Neuronal stem cell (in vitro differentiated cells): Measurements from ENCODE around the gene RAB3C.

Experiments used
- DNase-seq: peaks from one replicate; pipeline ENCODE4 v3.0.0-alpha.2; 2013; ENCODE audit warnings: low spot score
- H2AFZ ChIP-seq: one replicate; pipeline ENCODE4 v1.6.1; 2013; ENCODE audit warnings: mild to moderate bottlenecking, low read length, inconsistent platforms
- H2AK5ac ChIP-seq: 2 replicates; pipeline ENCODE4 v1.6.1; 2013; ENCODE audit warnings: low read depth, mild to moderate bottlenecking, inconsistent platforms, low read length, moderate library complexity, mixed read lengths
- H2BK120ac ChIP-seq: 2 replicates; pipeline ENCODE4 v1.6.1; 2013; ENCODE audit warnings: low read depth, mild to moderate bottlenecking, inconsistent platforms, low read length, moderate library complexity, mixed read lengths
- H2BK12ac ChIP-seq: one replicate; pipeline ENCODE4 v1.6.1; 2013; ENCODE audit warnings: low read length, inconsistent platforms
- H2BK15ac ChIP-seq: 2 replicates; pipeline ENCODE4 v1.6.1; 2013; ENCODE audit warnings: mild to moderate bottlenecking, low read length, inconsistent platforms, mixed read lengths
- H2BK5ac ChIP-seq: one replicate; pipeline ENCODE4 v1.6.1; 2013; ENCODE audit warnings: inconsistent platforms, mild to moderate bottlenecking, low read length, moderate library complexity
- H3K14ac ChIP-seq: one replicate; pipeline ENCODE4 v1.6.1; 2013; ENCODE audit warnings: low read length, inconsistent platforms
- H3K18ac ChIP-seq: 2 replicates; pipeline ENCODE4 v1.6.1; 2013; ENCODE audit warnings: low read length, inconsistent platforms
- H3K23ac ChIP-seq: 2 replicates; pipeline ENCODE4 v1.6.1; 2013; ENCODE audit warnings: low read depth, mild to moderate bottlenecking, mixed read lengths, low read length, inconsistent platforms; ENCODE audit not compliant: poor library complexity
- H3K27ac ChIP-seq: replicated peaks from 3 replicates; pipeline ENCODE4 v1.5.1; 2013; ENCODE audit warnings: low read length, inconsistent platforms
- H3K27me3 ChIP-seq, 3 experiments: 2 replicates each; pipeline ENCODE4 v1.6.1; 2013; ENCODE audit warnings: low read length in 3 of 3, mild to moderate bottlenecking in 2 of 3, inconsistent platforms in 1 of 3, low read depth in 1 of 3, mixed read lengths in 1 of 3, moderate library complexity in 1 of 3; ENCODE audit not compliant: control insufficient read depth in 3 of 3, insufficient read depth in 3 of 3
- H3K36me3 ChIP-seq, 2 donors: replicated peaks in 1 of 2; 2 replicates each; pipeline ENCODE4 v1.6.1; 2013; ENCODE audit warnings: low read length in 2 of 2; ENCODE audit not compliant: control insufficient read depth in 2 of 2, insufficient read depth in 2 of 2
- H3K4ac ChIP-seq: 2 replicates; pipeline ENCODE4 v1.6.1; 2013; ENCODE audit warnings: inconsistent platforms, mild to moderate bottlenecking, low read length, moderate library complexity
- H3K4me1 ChIP-seq, 2 donors: 1 replicate in 1 of 2; 2 replicates in 1 of 2; pipeline ENCODE4 v1.6.1; 2013; ENCODE audit warnings: low read length in 2 of 2, low read depth in 1 of 2; ENCODE audit not compliant: control insufficient read depth in 2 of 2, insufficient read depth in 1 of 2
- H3K4me2 ChIP-seq: one replicate; pipeline ENCODE4 v1.6.1; 2013; ENCODE audit warnings: mild to moderate bottlenecking, low read length, inconsistent platforms; ENCODE audit not compliant: insufficient read depth, poor library complexity, severe bottlenecking
- H3K4me3 ChIP-seq, 2 donors: 2 replicates each; pipeline ENCODE4 v1.5.1; 2013; ENCODE audit warnings: low read length in 2 of 2, mild to moderate bottlenecking in 2 of 2, inconsistent platforms in 1 of 2, moderate library complexity in 1 of 2
- H3K79me1 ChIP-seq: one replicate; pipeline ENCODE4 v1.6.1; 2013; ENCODE audit warnings: low read depth, mild to moderate bottlenecking, inconsistent platforms, low read length, moderate library complexity
- H3K9ac ChIP-seq: one replicate; pipeline ENCODE4 v1.6.1; 2013; ENCODE audit warnings: mild to moderate bottlenecking, low read depth, low read length, inconsistent platforms; ENCODE audit not compliant: poor library complexity
- H3K9me3 ChIP-seq, 2 donors: replicated peaks in 1 of 2; 2 replicates each; pipeline versions ENCODE3 to v1.6.1; 2013; ENCODE audit warnings: low read length in 2 of 2, mild to moderate bottlenecking in 2 of 2, inconsistent platforms in 1 of 2, low read depth in 1 of 2, mixed read lengths in 1 of 2, moderate library complexity in 1 of 2; ENCODE audit not compliant: control insufficient read depth in 2 of 2, insufficient read depth in 1 of 2
- H4K8ac ChIP-seq: one replicate; pipeline ENCODE4 v1.6.1; 2013; ENCODE audit warnings: low read depth, mild to moderate bottlenecking, inconsistent platforms, low read length, moderate library complexity
- H4K91ac ChIP-seq: one replicate; pipeline ENCODE4 v1.6.1; 2013; ENCODE audit warnings: low read length, low read depth, mild to moderate bottlenecking, inconsistent platforms; ENCODE audit not compliant: poor library complexity
- WGBS, 2 donors: extraction: QIAGEN DNeasy Blood & Tissue Kit; methylation state at CpG; one replicate each; pipeline ENCODE4 v1.1.7; 2013; ENCODE audit warnings: missing lambda C conversion rate in 2 of 2, mixed read lengths in 1 of 2; ENCODE audit not compliant: insufficient read length in 2 of 2, insufficient replicate concordance in 1 of 2; ENCODE audit errors: extremely low coverage in 2 of 2; 5-methylcytosine and 5-hydroxymethylcytosine counted together

RAB3C gene

GRCh38 chr5:58629271-58630159 lies 46.6 kb downstream of the RAB3C start:
- Histone ChIP-seq H3K14ac (no peak overlapping the region), H3K9me3 (no peaks in the 10 kb centered on the region), H4K91ac (no peak overlapping the region), H2AFZ (no peak overlapping the region), H4K8ac (no peak overlapping the region), H3K4me3 (no peak overlapping the region), H2BK120ac (no peak overlapping the region), H3K23ac (no peak overlapping the region), H2BK12ac (no peak overlapping the region), H2AK5ac (no peak overlapping the region), H3K9ac (no peak overlapping the region), H3K4me1 (peaks cover 0 to 4% of the 10 kb centered on the region in 2 donors), H3K36me3 (no peaks in the 10 kb centered on the region), H2BK15ac (no peak overlapping the region), H3K4me2 (no peak overlapping the region), H3K18ac (no peak overlapping the region), H3K79me1 (no peaks in the 10 kb centered on the region), H3K4ac (no peak overlapping the region), H2BK5ac (no peak overlapping the region), H3K27me3 (no peaks in the 10 kb centered on the region), H3K27ac (no peak overlapping the region)
- no peak for DNase-seq
- no CpG with 5 or more reads among the region's 6 CpGs for WGBS, 2 donors

- no peak overlapping the region for H2BK15ac ChIP-seq
- H3K36me3 ChIP-seq = no peaks in the 10 kb centered on the region
- no peak overlapping the region for H4K8ac ChIP-seq
- no peaks in the 10 kb centered on the region for H3K79me1 ChIP-seq
- DNase-seq = no peak
- no peak overlapping the region for H4K91ac ChIP-seq
- no peak overlapping the region for H3K18ac ChIP-seq
- no CpG with 5 or more reads among the region's 1 CpG for WGBS, 2 donors
- H2BK12ac ChIP-seq = no peak overlapping the region
- no peak overlapping the region for H3K4ac ChIP-seq
- H2AK5ac ChIP-seq = no peak overlapping the region
- H2BK5ac ChIP-seq = no peak overlapping the region
- no peak overlapping the region for H3K23ac ChIP-seq
- no peak overlapping the region for H3K4me2 ChIP-seq
- H3K4me3 ChIP-seq = no peak overlapping the region
- no peak overlapping the region for H2BK120ac ChIP-seq
- H3K4me1 ChIP-seq = peaks cover 0 to 4% of the 10 kb centered on the region in 2 donors
- H2AFZ ChIP-seq = no peak overlapping the region
- H3K27me3 ChIP-seq = no peaks in the 10 kb centered on the region
- no peak overlapping the region for H3K9ac ChIP-seq
- H3K9me3 ChIP-seq = no peaks in the 10 kb centered on the region
- H3K14ac ChIP-seq = no peak overlapping the region
- no peak overlapping the region for H3K27ac ChIP-seq
These were observed 49.0 kb downstream of the RAB3C start for GRCh38 chr5:58631895-58632294.

GRCh38 chr5:58635416-58635815 lies 52.5 kb downstream of the RAB3C start:
- H3K4ac ChIP-seq = no peak overlapping the region
- no peak overlapping the region for H4K8ac ChIP-seq
- no peak overlapping the region for H2BK120ac ChIP-seq
- no peak overlapping the region for H2AK5ac ChIP-seq
- no peak overlapping the region for H3K27ac ChIP-seq
- no peak overlapping the region for H3K9ac ChIP-seq
- H3K9me3 ChIP-seq = no peaks in the 10 kb centered on the region
- no peaks in the 10 kb centered on the region for H3K4me1 ChIP-seq
- no peak overlapping the region for H3K23ac ChIP-seq
- H2BK15ac ChIP-seq = no peak overlapping the region
- no peak overlapping the region for H2AFZ ChIP-seq
- no peaks in the 10 kb centered on the region for H3K36me3 ChIP-seq
- no peak overlapping the region for H4K91ac ChIP-seq
- no peak overlapping the region for H3K18ac ChIP-seq
- H3K4me3 ChIP-seq = no peak overlapping the region
- DNase-seq = no peak
- H3K27me3 ChIP-seq = no peaks in the 10 kb centered on the region
- no peaks in the 10 kb centered on the region for H3K79me1 ChIP-seq
- H2BK12ac ChIP-seq = no peak overlapping the region
- no peak overlapping the region for H3K14ac ChIP-seq
- H2BK5ac ChIP-seq = no peak overlapping the region
- H3K4me2 ChIP-seq = no peak overlapping the region
- WGBS, 2 donors = no CpG with 5 or more reads among the region's 2 CpGs

- no peak overlapping the region for H3K18ac ChIP-seq
- no peak overlapping the region for H2BK15ac ChIP-seq
- no peak overlapping the region for H2BK12ac ChIP-seq
- H3K9ac ChIP-seq = no peak overlapping the region
- WGBS, 2 donors = no CpG with 5 or more reads among the region's 3 CpGs
- no peaks in the 10 kb centered on the region for H3K79me1 ChIP-seq
- no peaks in the 10 kb centered on the region for H3K9me3 ChIP-seq
- no peaks in the 10 kb centered on the region for H3K36me3 ChIP-seq
- DNase-seq = no peak
- H3K27ac ChIP-seq = no peak overlapping the region
- H4K8ac ChIP-seq = no peak overlapping the region
- no peaks in the 10 kb centered on the region for H3K4me1 ChIP-seq
- no peak overlapping the region for H3K14ac ChIP-seq
- H2BK5ac ChIP-seq = no peak overlapping the region
- H3K23ac ChIP-seq = no peak overlapping the region
- H3K4me2 ChIP-seq = no peak overlapping the region
- H3K4ac ChIP-seq = no peak overlapping the region
- H3K4me3 ChIP-seq = no peak overlapping the region
- H3K27me3 ChIP-seq = no peaks in the 10 kb centered on the region
- no peak overlapping the region for H2AFZ ChIP-seq
- no peak overlapping the region for H4K91ac ChIP-seq
- H2AK5ac ChIP-seq = no peak overlapping the region
- no peak overlapping the region for H2BK120ac ChIP-seq
These were observed 57.1 kb downstream of the RAB3C start for GRCh38 chr5:58640011-58640410.
